NCI-H1930 (cell line): Measurements from ENCODE around the gene CDAN1.

ENCODE experiments used
- DNase-seq, 2 experiments: peaks; one replicate each; lab custom pipeline; 2025; lab: John Stamatoyannopoulos, UW

Gene CDAN1

DNA sequence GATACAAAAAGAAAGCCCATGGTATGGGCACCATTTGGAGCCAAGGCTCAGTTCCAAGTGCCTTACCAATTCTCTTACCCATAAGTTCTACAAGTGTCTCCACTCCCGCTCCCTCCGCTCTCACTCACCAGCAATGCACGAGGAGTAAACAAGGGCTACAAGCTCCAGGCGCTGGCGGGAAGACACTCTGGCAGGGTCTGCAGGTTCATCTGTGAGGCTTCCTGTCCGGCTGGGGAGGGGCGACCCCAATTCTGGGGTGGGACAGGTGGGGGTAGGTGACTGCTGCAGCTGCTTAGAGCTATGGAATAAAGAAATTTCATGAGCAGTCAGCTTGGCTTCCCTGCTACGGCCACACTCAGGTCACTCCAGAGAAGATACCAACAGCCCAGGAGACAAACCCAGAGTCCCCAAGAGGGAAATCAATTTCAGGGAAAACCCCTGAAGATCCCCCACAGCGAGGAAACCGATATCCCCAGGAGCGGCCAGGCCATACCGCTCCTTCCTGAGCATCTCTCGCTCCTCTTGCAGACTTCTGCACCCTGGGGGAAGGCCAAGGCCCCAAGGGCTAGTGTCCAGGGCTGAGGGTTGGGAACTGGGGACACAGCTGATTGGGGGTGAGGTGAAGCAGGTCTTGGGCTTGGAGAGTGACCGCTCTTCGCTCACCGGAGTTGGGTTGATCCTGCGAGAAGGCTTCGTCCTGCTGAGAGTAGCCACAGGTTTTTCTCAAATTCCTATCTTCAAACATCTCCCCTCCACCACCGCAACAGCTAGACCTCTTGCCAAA is 1.4 kb downstream of the CDAN1 start:
- DNase-seq, result no peak

DNA sequence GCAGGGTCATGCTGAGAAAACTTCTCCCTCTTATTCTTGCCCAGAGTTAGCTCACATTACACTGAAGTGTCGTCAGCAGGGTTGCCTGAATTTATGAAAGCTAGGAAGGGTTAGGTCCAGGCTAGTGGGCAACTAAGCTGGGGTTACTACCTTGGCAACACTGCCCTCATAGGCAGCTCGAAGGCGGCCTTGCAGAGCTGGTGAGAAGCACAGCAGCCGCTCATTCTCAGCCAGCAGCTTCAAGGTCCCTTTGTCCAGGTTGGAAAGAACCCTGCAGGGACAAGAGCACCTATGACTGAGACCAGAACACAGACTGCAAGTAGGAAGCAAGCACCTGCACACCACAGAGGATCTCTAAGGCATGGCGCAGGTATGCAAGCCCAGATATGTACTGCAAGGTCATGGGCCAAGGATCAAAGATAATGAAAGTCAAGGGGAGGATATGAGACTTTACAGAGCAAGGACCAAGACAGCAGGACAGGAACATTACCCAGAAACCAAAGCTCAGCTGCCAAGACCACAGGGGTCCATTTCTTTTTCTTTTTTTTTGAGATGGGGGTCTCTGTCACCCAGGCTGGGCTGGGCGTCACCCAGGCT is 2.8 kb downstream of the CDAN1 start:
- DNase-seq, result no peak

DNA sequence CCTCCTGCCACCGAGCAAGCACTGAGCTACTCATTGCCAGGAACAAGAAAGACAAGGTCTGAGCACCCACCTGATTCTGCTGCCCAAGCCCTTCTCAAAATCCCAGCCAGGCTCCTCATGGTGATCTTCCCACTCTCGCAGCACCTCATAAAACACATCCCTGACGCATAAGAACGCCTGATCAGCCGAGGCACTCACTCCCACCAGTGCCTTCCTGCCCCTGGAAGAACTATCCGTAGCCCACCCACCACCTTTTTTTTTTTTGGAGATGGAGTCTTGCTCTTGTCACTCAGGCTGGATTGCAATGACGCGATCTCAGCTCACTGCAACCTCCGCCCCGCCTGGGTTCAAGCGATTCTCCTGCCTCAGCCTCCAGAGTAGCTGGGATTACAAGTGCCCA is 3.9 kb downstream of the CDAN1 start:
- no peak for DNase-seq

DNA sequence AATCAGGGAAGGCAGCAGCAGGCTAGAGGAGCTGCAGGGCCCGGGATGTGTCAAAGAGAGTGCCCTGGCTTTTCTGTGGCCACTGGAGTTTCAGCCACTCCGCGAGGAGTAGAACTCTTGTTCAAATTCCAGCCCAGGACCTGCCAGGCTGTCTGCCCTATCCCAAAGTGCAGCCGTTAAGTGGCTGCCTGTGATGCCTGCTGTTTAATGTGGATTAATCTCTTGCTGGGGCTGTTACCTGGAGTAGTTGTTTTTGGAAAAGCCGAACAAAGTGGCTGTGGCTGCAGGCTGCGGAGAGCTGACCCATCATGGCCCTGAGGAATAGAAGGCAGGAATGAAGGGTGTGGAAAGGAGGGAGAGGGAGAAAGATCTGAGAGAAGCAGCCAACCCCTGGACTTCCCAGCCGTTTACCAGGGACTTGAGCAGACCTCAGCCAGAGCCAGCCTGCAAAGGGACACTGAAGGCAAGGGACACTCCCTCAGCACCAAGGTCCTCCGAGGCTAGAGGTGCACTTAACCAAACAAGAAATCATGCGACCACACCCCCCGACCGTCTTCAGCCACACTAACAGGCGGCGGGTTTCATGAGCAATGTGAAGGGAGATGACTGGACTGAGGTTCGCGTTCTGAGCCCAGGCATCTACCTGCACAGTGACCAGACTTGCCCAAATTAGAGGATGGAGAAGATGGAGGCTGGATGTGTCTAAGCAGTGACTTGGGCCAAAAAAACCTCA is 4.7 kb downstream of the CDAN1 start:
- no peak for DNase-seq

DNA sequence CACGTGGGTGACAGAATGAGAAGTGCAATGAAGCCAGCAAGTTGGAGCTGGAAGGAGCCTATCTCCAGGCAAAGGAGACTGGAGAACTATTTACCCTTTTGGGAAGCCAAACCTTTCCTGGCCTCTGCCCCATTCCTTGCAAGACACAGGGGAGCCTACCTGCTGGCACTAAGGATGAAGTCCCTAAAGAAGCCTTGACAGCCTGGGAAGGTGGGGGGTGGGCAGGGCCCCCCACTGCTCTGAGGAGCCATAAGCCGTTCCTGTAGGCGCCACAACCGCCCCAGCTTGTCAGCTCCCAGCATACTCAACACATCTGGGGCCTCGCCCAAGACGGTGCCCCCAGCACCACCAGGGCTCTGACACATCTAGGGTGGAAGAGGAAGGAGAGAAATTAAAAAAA is 5.5 kb downstream of the CDAN1 start:
- no peak for DNase-seq

DNA sequence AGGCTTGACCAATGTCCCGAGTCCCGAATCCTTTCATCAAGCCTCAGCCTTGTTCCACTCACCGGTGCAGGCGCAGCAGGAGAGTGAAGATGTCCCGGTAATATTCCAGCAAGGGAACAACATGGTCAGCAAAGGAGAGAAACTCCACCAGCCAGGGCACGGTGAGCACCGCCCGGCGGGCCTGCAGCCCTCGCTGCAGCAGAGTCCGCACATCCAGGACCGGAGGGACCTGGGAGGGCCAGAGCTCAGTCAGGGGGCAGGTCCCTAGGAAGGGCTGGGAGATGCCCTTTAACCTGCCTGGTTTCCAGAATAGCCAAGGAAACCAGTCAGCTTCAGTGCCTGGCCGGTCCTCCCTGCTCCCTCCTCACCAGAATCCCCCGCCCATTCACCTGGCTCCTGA is 6.4 kb downstream of the CDAN1 start:
- no peak for DNase-seq

DNA sequence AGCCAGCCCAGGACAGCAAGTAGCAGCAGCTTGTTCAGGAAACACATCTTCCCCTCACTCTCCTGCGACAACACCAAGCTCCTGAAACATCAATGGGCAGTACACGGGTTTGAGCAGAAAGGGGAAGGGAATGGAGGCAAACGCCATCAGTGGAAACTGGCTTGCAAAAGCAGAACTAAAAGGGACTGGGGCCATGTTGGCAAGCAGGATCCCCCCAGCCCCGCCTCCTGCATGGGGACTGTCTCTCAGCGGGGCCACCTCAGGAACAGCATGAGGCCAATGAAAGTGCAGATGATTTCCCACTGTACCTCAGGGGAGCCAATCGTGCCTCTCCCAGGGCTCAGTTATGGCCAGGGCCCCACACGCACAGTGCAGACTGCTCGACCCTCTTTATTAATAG is 6.8 kb downstream of the CDAN1 start:
- DNase-seq, result no peak

DNA sequence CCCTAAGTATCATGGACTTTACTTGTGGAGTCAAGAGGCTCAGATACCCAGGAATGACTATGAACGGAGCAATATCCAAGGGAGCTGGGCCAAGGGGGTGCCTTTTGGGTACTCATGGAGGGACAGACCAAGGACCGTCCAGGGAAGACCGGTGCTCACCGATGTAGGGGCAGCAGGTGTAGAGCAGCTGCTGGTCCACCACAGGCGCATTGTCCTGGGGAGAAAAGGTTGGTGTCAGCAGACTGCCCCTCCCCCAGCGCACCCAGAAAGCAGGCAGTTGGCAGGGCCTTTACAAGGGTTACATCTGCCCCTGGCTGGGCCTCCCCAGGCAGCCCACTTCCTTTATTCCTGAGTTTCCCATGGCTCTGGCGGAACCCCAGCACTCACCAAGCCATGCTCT is 7.5 kb downstream of the CDAN1 start:
- no peak for DNase-seq

DNA sequence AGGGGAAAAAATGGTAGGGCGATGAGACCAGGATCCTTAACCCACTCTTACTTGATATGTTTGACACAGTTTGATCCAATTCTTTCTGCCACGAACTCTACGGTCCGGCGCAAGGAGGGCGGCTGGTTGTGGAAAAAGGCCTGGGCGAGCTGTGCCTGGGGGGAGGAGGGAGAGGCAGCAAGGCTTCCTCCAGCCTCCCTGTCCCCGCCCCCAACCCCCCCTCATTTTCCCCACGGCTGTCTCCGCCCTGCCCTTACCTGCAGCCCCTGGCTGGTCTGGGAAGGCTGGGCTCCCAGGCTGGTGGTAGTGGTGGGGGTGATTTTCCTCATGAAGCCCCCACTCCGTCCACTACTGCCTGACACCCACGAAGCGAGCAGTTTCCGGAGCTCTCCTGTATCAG is 8.0 kb downstream of the CDAN1 start:
- no peak for DNase-seq

DNA sequence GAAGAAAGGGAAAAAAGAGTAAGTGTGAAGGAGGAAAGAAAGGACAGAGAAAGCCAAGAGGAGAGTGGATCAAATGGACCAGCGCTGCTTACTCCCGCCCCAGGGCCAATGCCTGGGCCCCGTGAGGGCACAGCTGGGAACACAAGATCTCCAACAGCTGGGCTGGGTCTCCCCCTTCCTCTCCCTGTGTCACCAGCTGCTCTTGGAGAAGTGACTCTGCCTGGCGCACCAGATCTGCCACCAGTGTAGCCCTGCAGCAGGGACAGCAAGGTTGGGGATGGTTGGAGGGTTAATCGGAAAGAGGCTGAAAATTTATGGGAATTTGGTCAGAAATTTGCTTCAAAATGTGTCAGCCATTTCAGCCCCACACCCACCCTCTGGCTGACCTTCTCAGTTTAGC is 8.4 kb downstream of the CDAN1 start:
- no peak for DNase-seq

DNA sequence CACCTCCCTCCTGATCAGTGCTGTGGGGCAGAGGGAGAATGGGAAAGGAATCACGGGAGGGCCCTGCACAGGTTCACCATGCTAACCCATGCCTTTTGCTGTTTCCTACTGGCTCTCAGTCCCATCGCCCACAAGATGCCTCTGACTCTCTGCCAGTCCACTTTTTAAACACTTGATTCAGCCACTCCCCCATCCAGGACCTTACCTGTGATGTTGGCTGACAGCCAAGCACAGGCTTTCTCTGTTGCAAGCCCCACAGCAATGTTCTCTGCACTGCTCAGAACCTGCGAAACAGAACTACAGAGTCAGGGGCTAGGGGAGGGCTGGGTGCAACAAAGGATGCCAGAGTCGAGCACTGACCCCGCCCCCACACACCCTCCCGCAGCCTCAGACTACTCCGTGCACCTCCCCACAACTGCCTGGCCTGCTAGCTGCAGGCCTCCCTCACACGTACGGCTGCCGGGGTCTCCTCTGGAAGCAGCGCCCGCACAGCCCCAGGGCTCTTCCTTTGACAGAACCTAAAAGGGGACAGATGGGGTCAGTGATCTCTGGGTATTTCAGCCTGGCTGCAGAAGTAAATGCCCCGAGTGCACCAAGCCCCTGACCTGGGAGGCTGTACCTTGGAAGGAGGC is 9.1 kb downstream of the CDAN1 start:
- DNase-seq, result no peak

DNA sequence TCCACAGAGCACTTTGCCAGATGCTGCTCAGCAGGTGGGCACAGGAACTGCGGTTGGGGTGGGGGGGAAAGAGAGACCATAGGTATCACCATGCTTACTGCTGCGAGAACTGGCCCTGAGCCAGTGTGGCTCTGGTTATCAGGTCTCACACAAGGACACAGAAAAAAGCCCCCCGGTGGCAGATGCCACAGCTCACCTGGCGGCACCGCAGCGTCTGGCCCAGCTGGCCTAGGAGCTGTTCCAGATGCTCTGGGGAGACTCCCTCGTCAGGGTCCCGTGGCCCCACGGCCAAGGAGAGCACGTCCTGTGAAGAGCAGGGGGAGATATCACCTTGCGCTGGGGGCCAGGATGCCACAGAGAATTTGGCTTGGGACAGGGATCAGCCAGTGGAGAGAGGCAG is 10.8 kb downstream of the CDAN1 start:
- DNase-seq, result no peak

DNA sequence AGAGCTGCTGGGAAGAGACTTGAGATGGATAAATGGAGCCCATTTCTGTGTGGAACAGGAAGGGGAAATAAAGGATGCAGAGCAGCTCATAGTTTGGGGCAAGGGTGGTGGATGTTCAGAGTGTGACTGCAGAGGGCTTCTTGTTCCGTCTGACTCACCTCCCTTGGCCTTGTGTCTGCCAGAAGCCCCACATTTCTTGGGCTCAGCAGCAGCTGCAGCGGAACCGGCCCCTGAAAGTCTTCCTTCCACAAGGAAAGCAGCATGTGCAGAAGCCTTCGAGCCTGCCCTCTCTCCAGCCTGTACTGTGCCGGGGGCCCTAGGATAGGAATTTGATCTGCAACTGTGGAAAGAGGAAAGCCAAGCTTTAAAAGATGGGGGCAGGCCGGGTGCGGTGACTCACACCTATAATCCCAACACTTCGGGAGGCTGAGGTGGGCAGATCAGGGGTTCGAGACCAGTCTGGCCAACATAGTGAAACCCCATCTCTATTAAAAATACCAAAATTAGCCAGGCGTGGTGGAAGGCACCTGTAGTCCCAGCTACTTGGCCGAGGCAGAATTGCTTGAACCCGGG is 11.5 kb downstream of the CDAN1 start:
- DNase-seq, result no peak

DNA sequence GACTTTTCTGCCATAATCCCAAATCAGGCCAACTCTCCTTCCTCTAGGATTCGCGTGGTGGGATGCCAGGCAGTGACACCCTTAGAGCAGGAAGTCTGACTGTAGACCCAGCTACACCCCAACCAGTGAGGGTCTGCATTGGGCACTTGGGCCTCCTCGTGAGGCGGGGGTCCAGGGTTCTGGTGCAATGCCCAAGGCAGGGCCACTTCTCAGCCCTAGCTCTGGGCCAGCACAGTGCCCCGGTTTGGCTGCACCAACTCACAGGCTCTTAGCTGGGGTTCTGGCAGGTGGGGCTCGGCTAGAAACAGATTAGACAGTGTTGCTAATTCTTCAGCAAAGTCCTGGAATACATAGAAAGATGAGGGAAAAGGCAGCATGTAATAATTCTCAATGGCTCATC is 12.7 kb downstream of the CDAN1 start:
- no peak for DNase-seq

DNA sequence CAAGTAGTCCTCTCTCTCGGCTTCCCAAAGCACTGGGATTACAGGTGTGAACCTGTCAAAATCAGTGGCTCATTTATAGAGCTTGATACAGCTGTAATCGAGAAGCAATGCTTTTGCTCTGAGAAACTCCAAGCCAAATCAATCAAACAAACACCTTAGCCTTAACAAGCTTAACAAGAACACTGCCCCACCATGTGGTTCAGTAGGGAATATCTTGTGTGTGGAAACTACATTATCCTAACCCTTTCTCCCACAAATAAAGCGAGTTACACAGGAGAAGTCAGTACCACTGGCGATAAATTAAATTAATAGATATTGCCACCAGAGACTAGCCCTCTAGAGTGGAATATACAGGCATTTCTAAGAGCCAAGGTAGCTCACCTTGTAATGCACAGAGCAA is 13.9 kb downstream of the CDAN1 start:
- DNase-seq, result no peak

DNA sequence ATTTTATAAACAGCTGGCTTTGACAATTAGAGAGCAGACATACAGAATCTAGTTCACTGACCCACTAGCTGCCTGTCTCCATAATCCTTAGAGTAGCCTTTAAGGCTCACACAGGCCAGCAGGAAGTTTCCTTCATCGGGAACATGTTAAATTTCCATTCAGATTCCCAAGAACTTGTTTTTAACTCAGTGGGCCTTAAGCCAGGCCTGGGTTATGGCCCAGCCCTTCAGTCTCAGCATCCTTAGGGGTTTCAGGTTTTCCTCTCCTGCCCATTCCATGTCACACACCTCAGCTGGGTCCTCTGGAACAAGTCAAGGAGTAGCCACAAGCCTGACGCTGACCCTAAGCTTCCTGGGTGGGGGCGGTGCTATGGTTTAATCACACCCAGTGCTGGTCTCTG is 15.0 kb downstream of the CDAN1 start:
- DNase-seq, result no peak

DNA sequence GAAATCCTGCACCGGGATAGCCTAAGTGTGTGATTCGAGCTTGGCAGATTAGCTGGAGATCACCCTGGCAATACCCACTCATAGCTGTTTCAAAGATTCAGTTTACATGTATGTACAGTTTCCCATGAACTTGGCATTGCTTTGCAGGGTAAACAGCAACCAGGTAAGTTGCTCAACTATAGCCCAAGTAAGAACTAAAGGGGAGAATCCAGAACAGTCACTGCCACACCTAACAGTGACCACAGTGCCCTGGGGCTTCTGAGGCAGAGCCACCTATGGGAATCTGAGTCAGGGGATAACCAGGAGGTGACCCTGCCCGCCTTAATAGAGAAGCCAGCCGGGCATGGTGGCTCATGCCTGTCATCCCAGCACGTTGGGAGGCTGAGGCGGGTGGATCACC is 15.9 kb downstream of the CDAN1 start:
- no peak for DNase-seq

DNA sequence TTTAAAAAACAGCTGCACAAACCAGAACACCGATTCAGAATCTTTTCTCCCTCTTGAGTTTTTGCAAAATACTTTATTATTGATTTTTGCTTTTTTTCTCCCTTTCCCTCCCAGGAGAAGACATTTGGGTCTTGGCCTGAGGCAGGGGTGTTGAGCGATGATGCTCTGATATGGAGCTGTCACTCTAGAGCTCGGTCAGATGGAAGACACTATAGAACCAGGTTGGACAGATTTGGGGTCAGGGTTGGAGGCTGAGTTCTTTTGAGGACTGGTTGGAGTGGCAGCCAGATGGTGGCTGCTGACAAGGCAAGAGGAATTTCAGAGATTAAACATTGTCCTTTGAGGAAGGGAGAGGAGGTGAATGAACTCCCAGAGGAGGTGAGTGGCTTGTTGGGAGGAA is 16.9 kb downstream of the CDAN1 start:
- DNase-seq, result no peak

DNA sequence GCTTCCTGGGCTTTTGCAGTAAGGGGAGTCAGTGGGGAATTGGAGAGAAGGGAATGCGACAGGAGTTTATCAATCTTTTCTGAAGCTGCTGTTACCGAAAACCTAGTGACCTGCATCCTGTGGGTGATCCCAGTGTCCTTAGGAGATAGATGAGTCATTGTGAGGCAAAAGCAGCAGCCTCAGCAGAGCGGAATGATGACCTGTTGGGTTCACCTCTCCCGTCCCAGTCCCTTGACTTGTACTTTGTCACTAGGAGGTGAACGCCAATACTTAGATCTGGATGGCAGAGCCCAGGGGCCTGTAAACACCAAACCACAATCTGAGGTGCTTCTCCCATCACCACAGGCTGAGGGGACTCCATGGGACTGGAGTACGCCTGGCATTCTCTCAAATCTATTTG is 17.9 kb downstream of the CDAN1 start:
- DNase-seq, result no peak

DNA sequence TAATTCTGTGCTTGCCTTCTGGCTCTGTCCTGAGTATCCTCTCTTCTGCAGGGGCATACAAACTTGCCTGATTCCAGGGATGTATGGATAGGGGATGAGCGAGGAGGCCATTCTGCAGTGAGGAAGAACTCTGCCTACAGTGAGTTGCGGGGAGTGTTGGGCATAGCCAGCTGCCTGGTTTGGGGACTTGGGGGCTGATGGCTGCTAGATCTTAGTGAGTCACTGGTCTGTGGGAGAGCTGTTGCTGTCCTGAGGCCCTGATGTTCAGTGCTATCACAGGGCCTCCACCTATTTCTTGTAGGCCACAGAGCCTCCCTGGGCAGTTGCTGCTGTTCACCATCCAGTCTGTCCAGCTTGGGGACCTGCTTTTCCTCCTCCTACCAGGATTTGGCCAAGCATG is 20.3 kb downstream of the CDAN1 start:
- DNase-seq, result no peak

DNA sequence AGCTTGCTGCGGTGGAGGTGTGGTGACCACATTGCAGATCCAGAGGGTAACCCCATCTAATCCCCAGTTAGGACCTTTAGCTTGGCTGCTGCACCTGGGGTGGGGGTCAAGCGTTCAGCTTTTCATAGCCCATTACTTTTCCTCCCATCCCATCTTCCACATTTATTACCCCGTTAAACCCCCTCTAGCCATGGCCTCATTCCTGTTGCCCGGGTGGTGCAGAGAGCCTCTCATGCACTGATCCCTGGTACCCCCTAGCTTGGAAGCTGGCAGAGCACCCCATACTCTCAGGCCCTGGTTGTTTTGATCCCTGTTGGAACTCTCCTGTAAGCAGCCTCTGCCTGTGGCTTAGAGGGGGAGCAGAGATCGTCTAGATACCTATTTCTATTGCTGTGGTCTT is 20.8 kb downstream of the CDAN1 start:
- no peak for DNase-seq

DNA sequence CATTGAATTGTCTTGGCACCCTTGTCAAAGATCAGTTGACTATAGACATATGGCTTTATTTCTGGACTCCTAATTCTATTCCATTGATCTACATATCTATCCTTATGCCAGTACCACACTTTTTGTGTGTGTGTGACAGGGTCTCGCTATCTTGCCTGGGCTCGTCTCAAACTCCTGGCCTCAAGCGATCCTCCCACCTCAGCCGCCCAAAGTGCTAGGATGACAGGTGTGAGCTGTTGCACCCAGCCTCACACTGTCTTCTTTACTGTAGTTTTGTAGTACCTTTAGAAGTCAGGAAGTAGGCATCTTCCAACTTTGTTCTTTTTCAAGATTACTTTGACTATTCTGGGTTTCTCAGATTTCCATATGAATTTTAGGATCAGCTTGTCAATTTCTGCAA is 24.3 kb downstream of the CDAN1 start:
- no peak for DNase-seq

DNA sequence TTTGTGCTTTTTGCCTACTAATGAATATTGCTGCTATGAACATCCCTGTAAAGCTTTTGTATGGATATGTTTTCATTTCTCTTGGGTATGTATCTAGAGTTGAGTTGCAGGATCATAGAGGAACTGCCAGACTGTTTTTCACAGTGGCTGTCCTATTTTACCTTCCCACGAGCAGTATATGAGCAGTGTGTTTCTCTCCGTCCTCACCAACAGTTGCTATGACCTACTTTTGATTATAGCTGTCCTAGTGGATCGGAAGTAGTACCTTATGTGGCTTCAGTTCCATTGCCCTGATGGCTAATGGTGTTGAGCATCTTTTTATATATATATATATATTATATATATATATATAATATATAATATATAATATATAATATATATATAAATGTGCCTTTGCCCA is 25.2 kb downstream of the CDAN1 start:
- DNase-seq, result no peak
